Endometrial microvascular endothelial cells (primary cell): Measurements from ENCODE around the gene WFIKKN2. TPM values are rescaled to one million over a fixed set of nuclear protein-coding genes. Genes with fewer than 3 reads are reported as not detected.

Experiments
- in situ Hi-C: cut with HindIII; loops from 2 replicates; pipeline ENCODE4 v1.10.0; 2017; ENCODE audit warnings: low sequenced_read_pairs, low pct_unique_long_range_greater_than_20kb; ENCODE audit errors: inconsistent ontology term
- total RNA-seq: library from RNA; depleted of rRNA; stranded (reverse); fragments of >200 nt; gene quantifications from one replicate; pipeline ENCODE4 v1.2.3, GENCODE V29; 2015; ENCODE audit errors: inconsistent ontology term

The WFIKKN2 gene
- total RNA-seq, 1 donor from 2014 or later: not detected

GRCh38 chr17:50807009-50807408 lies 28.4 kb upstream of the WFIKKN2 start:
- in situ Hi-C loops: no loop called here

GRCh38 chr17:50807675-50808074 lies 27.7 kb upstream of the WFIKKN2 start:
- in situ Hi-C loops: no loop called here

GRCh38 chr17:50808413-50808812 lies 27.0 kb upstream of the WFIKKN2 start:
- in situ Hi-C loops: no loop called here

DNA sequence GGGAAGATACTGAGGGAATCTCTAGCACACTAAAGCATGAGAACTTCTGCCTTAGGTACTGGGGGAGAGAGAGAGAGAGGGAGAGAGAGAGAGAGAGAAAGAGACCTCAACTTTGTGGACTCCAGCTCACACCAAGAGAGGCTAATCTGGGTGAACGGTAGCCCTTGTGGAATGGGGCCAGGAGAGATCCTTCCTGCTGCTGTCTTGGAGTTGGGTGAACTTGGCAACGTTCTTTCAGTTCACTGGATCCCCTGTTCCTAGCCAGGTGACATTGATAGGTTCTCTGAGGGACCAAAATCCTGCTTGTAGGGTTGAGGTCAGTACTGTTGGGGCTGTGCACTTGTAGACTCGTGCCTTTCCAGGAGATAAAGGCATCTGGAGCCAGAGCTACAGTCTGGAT lies 26.5 kb upstream of the WFIKKN2 start:
- in situ Hi-C loops: no loop called here

DNA sequence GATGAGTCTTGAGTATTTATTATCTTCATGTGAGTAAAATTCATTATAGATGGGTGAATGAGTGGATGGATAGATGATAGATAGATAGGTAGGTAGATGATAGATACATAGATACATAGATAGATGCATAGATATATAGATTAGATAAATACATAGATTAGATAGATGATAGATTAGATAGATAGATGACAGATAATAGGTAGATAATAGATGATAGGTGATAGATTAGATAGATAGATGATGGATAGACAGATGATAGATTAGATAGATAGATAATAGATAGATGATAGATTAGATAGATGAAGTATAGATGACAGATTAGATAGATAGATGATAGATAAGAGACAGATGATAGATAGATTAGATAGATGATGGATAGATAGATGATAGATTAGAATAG lies 21.8 kb upstream of the WFIKKN2 start:
- in situ Hi-C loops: no loop called here

DNA sequence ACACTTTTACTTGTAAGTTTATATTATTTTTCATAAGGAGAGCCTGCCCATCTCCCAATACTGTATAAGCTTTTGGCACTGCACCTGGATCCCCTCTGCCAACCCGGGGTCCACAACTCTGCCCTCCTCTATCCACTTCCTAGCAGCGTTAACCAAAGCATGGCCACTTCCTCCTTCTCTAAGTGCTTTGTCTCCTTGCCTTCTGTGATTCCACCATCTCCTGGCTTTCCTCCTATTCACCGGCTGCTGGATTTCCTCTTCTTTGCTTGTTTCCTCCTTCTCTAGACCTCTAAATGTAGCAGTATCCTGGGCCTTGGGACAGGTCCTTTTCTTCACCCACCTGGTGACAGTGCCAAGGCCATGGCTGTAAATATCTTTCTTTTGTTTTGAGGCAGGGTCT lies 20.0 kb upstream of the WFIKKN2 start:
- in situ Hi-C loops: no loop called here

DNA sequence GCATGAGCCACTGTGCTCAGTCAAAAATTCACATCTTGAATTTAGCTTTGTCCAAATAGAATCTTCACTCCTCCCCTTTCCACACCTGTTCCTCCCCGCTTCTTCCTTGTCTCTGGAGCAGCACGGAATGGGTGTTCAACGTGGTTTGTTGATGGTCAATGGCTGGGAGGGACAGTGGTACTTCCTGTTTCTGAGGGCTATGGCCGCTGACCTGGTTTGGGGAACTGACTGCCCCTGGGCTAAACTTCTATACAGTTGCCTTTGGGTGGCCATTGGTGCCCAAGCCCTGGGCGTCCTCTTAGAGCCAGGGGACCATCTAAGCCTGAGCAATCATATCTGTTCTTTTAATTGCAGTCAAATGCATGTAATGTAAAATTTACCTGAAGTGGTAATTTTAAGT lies 19.1 kb upstream of the WFIKKN2 start:
- in situ Hi-C loops: no loop called here

DNA sequence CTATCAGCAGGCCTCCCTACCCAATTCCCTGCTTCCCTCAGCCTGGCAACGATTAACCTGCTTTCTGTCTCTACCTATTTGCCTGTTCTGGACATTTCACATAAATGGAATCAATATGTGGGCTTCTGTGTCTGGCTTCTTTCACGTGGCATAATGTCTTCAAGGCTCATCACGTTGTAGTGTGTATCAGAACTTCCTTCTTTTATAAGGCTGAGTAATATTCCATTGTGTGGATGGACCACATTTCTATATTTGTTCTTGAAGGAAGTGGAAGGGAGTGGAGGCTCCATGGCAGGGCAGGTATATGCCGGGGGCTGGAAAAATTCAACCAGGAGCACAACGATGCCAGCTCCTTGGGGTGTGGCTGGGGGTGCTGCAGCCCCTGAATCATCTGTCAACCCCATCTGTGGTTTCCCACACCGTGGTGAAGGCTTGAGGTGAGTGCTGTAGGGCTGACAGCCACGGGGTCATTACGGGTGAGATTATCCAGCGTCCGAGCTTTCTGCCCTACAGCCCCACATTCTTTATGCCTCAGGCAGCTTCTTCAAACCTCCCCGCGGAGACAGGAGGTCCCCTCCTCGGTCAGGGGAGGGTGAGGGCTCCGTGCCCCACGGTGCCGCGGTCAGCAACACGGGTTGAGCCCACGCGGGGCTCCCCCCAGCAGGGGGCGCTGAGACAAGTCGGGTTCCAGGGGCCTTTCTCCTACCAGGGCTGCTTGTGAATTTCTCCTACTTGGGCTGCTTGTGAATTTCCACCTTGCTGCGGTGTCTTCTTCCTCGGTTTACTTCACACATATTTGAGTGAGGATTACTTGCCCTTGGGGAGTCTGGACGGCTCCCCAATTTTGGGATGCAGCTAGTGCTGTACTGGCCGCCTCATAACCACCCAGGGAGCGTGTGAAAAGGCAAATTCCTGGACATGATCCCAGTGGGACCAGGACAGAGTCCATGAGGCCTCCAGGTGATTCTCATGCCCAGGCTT lies 18.3 kb upstream of the WFIKKN2 start:
- in situ Hi-C loops: no loop called here

GRCh38 chr17:50817838-50818237 lies 17.5 kb upstream of the WFIKKN2 start:
- in situ Hi-C loops: no loop called here

- in situ Hi-C loops: no loop called here
Observed at GRCh38 chr17:50818261-50818660, 17.1 kb upstream of the WFIKKN2 start.

DNA sequence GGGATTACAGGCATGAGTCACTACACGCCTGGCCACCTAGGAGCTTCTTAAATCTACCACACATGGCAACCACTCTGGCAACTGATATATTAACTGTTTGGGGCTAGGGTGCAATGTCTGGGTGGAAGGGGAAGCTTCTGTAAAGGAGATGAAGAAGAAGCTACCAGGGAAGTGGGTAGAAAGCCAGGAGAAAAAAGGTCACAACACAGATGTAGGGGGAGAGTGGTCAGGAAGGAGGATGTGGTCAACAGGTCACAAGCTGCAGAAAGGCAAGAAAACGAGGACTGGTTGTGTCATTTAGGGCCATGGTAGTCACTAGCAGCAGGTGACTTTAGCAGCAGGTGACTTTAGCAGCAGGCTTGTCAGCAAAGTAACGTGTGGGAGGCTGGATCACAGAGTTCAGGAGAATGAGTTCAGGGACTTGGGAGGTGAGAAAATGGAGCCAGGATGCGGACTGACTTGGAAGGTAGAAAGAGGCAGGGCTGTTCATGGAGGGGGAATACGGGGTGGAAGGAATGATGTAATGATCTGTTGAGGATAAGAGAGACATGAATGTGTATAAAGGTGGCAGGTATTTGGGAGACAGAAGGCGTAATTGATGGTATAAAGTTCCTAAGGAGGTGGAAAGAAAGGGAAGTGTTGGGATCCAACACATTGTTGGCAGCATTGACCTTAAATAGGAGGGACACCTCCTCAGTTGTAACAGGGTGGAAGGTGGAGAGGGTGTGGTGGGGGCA lies 16.3 kb upstream of the WFIKKN2 start:
- in situ Hi-C loops: no loop called here

- in situ Hi-C loops: no loop called here
Observed at GRCh38 chr17:50820651-50821050, 14.7 kb upstream of the WFIKKN2 start.

DNA sequence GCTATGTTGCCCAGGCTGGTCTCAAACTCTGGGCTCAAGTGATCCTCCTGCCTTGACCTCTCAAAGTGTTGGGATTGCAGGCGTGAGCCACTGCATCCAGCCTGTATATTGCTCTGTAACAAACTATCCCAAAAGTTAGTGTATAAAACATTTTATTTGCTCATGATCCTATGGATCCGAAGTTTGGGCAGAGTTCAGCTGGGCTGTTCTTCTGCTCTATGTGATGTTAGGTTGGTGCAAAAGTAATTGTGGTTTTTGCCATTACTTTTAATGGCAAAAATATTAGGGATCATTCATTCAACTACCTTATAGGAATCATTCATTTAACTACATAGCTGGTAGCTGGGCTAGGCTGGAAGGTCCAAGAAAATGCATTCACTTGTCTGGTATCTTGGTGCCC lies 12.8 kb upstream of the WFIKKN2 start:
- in situ Hi-C loops: no loop called here

DNA sequence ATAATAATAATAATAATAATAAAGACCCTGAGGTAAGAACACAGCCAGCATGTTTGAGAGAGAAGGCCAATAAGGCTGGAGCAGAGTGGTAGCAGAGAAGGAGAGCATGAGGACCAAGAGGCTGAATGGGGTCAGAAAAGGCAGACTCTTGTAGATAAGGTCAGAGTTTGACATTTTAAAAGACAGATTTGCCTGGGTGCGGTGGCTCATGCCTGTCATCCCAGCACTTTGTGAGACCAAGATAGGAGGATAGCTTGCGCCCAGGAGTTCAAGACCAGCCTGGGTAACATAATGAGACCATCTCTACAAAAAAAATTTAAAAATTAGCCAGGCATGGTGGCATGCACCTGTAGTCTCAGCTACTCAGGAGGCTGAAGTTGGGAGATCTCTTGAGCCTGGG lies 11.0 kb upstream of the WFIKKN2 start:
- in situ Hi-C loops: no loop called here

GRCh38 chr17:50825188-50825587 lies 10.2 kb upstream of the WFIKKN2 start:
- in situ Hi-C loops: no loop called here

DNA sequence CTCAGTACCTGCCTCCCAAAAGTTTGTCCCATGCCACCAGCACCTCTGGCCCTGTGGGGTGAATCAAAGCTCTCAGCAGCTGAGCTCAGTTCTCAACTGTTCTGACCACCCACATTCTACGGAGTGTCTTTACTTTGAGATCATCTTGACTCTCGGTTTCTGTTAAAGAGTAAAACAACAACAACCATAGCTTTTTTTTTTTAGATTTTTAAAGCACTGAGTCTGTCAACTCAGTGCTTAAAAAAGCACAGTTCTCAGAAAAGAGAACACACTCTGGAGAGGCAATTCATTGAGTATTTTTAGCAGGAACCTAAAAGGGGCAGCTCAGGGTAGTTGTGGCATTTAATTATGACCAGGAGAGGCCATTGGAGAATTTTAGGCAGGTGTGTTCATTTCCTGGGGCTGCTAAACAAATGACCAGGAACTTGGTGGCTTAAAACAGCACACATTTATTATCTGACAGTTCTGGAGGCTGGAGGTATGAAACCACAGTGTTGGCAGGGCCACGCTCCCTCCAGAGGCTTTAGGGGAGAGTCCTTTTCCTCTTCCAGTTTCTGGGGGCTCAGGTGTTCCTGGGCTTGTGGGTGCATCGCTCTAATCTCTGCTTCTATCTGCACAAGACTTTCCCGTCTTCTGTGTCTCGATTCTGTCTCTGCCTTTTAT lies 6.7 kb upstream of the WFIKKN2 start:
- in situ Hi-C loops: no loop called here

DNA sequence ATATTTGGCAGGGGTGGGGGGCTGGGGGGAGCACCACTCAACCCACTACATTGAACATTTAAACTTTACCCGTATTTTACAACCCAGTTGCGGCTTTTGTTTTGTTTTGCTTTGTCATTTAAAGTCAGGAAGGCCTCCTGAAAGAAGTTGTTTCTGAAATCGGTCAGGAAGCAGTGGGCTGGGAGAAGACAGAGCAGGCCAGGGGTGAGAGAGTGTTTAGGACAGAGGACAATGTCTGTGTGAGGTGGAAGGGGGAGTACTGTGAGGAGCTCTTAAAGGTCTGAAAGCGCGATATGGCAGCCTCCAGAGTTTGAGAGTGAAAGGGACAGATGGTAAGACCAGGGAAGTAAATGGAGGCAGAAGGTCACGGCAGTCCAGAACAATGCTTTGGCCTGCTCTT lies 6.1 kb upstream of the WFIKKN2 start:
- in situ Hi-C loops: no loop called here

DNA sequence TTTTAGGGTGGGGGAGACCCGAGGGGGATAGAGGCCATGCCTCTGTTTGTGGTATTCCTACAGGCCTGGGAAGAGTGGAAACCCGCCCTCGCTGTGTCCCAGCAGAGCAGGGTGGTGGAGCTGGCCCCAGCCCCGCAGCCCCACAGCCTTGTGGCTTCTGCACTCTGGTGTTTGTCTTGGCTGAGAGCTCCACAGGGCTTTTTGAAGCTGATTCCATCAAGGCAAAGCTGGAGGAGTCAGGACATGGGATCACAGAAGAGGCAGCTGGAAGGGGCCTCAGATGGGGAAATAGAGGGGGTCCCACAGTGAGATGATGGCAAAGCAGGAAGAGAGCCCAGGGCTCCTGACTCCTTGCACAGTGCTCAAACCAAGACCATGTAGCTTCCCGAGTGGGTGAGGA lies 5.0 kb upstream of the WFIKKN2 start:
- in situ Hi-C loops: no loop called here

DNA sequence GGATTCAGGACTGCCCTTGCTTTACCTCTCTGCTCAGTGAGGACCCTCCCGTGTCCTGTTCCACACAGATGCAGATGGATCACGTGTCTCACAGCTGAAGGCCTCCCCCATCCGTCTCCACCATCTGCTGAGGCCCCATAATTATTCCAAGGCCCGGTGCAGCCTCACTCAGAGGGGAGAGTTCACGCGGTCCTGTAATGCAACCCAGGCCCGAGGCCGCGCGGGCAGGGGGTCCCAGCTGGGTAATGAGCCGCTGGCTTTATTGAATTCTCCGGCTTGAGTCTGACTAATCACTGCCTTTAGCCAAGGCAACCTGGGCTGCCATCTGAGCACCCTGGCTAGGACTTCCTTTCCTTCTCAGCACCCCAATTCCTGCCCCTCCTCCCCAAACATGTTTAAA lies 4.4 kb upstream of the WFIKKN2 start:
- in situ Hi-C loops: no loop called here
